ENCODE data around the gene HSPB6. TPM values are rescaled to one million over a fixed set of nuclear protein-coding genes. Genes with fewer than 3 reads are reported as not detected.
A peak's percentile ranks its signal among the peaks of the same experiment; 100 is the strongest.

The HSPB6 gene
- total RNA-seq, 1 donor from 2014 or later, result not detected

GRCh38 chr19:35719402-35720162 is 37.2 kb downstream of the HSPB6 start:
- Mint-ChIP-seq H3K36me3 (ENCODE audit: low read depth, unreplicated experiment) (peaks cover 20% of the 10 kb centered on the region), H3K9me3 (ENCODE audit: unreplicated experiment) (no peaks in the 10 kb centered on the region), H3K27ac (ENCODE audit: unreplicated experiment) (peak overlapping the region; percentile 23), H3K4me1 (ENCODE audit: unreplicated experiment) (peaks cover 22% of the 10 kb centered on the region), H3K27me3 (ENCODE audit: unreplicated experiment) (peaks cover 18% of the 10 kb centered on the region), H3K4me3 (ENCODE audit: unreplicated experiment) (peak overlapping the region; percentile 95)
- TF ChIP-seq CTCF (IDR thresholded peaks at IDR 0.05; ENCODE audit: unreplicated experiment), result no peak
- no peak for DNase-seq (ENCODE audit: low spot score)

DNA sequence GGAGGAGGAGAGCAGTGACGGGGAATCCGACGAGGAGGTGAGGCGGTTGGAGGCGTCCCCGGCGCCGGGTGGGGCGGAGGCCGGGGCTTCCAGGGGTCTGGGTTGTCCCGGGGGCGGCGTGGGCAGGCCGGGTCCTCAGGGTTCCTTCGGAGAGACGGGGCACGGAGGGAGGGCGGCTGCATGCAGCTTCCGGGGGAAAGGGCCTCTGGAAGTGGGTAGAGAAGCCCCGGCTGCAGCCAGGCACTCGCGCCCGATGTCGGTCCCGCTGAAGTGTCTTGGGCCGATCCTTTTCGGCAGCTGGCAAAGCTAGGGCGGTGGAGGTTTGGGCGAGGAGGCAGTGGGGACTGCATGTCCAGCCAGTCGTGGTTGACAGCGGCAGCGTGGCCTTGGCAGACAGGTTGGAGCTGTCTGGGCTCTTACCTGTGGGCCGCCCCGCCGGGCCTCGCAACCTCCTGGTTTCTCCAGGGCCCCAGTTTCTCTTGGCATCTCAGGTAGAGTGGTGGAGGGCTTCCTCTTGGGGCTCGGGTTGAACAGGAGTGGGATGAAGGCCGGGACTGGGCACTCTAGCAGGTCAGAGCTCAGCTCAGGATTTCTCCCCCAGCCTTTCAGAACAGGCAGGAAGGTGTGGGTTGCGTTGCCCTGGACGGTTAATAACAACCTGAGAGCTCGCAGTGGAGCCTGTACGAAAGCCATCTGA is 38.3 kb downstream of the HSPB6 start:
- H3K9me3 Mint-ChIP-seq (ENCODE audit: unreplicated experiment), result no peaks in the 10 kb centered on the region
- H3K27ac Mint-ChIP-seq (ENCODE audit: unreplicated experiment), result peak overlapping the region; percentile 78
- peaks cover 15% of the 10 kb centered on the region for H3K27me3 Mint-ChIP-seq (ENCODE audit: unreplicated experiment)
- no peak for TF ChIP-seq CTCF (IDR thresholded peaks at IDR 0.05; ENCODE audit: unreplicated experiment)
- peak; percentile 45 for DNase-seq (ENCODE audit: low spot score)
- H3K36me3 Mint-ChIP-seq (ENCODE audit: low read depth, unreplicated experiment), result peaks cover 9% of the 10 kb centered on the region
- peaks cover 22% of the 10 kb centered on the region for H3K4me1 Mint-ChIP-seq (ENCODE audit: unreplicated experiment)
- H3K4me3 Mint-ChIP-seq (ENCODE audit: unreplicated experiment), result peak overlapping the region; percentile 95

- Mint-ChIP-seq H3K9me3 (ENCODE audit: unreplicated experiment) (no peaks in the 10 kb centered on the region), H3K4me1 (ENCODE audit: unreplicated experiment) (peaks cover 22% of the 10 kb centered on the region), H3K27me3 (ENCODE audit: unreplicated experiment) (peaks cover 15% of the 10 kb centered on the region), H3K27ac (ENCODE audit: unreplicated experiment) (peak within 1 kb of the TSS; percentile 82), H3K36me3 (ENCODE audit: low read depth, unreplicated experiment) (peaks cover 4% of the 10 kb centered on the region), H3K4me3 (ENCODE audit: unreplicated experiment) (peak within 1 kb of the TSS; percentile 96)
- no peak for TF ChIP-seq CTCF (IDR thresholded peaks at IDR 0.05; ENCODE audit: unreplicated experiment)
- DNase-seq (ENCODE audit: low spot score), result no peak
These were observed 39.0 kb downstream of the HSPB6 start, which contains the start of gene KMT2B for GRCh38 chr19:35717665-35718344. Gene KMT2B (plus strand): TSS chr19:35718003. CDS start chr19:35718019, 16 bp downstream.

DNA sequence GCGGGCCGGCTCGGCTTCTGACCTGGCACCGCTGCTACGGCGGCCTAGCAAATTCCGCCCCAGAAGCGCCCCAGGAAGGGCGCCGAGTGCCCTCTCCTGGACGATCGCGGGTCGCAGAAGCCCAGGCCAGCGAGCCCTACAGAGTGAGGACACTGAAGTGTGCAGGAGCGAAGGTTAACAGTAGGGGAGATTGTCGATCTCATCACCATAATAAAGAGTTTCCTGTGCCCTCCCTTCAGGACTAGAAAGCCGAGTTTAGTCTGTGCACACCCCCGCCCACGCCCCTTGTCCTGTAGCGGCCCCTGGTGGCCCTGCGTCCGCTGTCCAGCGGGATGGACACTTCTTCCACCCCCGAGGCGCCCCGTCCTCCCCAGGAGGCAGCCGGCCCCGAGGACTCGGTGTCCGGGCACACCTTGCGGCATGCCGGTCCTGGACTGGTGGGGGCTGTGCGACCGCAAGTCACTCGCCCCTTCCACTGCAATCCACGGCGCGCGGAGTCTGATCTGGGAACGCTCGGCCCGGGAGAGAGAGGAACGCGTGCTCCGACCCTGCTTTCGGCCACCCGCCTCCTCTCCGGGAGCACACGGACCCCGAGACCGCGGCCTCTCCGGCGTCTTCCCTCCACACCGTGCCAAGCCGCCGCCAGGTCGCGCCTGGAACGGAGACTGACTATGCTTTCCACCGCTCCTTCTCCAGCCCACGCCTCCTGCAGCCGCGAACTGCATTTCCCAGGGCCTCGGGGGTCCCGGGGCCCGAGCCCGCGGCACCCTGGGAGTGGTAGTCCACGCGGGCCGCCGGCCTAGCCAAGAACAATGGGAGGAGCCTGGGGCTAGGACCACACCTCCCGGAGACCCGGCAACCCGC is 39.8 kb downstream of the HSPB6 start:
- peak; percentile 92 for DNase-seq (ENCODE audit: low spot score)
- H3K36me3 Mint-ChIP-seq (ENCODE audit: low read depth, unreplicated experiment), result peaks cover 4% of the 10 kb centered on the region
- peaks cover 22% of the 10 kb centered on the region for H3K4me1 Mint-ChIP-seq (ENCODE audit: unreplicated experiment)
- H3K4me3 Mint-ChIP-seq (ENCODE audit: unreplicated experiment), result peak overlapping the region; percentile 96
- H3K9me3 Mint-ChIP-seq (ENCODE audit: unreplicated experiment), result no peaks in the 10 kb centered on the region
- peak overlapping the region; percentile 82 for H3K27ac Mint-ChIP-seq (ENCODE audit: unreplicated experiment)
- TF ChIP-seq CTCF (IDR thresholded peaks at IDR 0.05; ENCODE audit: unreplicated experiment), result peak; percentile 76
- H3K27me3 Mint-ChIP-seq (ENCODE audit: unreplicated experiment), result peaks cover 15% of the 10 kb centered on the region

All from endothelial cell (in vitro differentiated cells).